B cell (primary cell): Measurements from ENCODE around the gene ATP6V0A1. TPM values are rescaled to one million over a fixed set of nuclear protein-coding genes. Genes with fewer than 3 reads are reported as not detected.

Experiments used
- ATAC-seq: fragments of 200-7000 bp; cut with Tn5 transposase; one replicate; pipeline ENCODE4 v1.10.0; 2021; ENCODE audit warnings: low read depth, mild to moderate bottlenecking, moderate number of reproducible peaks, moderate library complexity
- CTCF ChIA-PET: fragments of 350-600 bp; sonication (Branson Sonifier 250); formaldehyde crosslinking; loops from one replicate; lab custom pipeline; 2021; ENCODE audit warnings: antibody characterized with exemption, inconsistent platforms; lab: Charles Lee
- POLR2A ChIA-PET: fragments of 350-600 bp; sonication (Branson Sonifier 250); formaldehyde crosslinking; loops from one replicate; lab custom pipeline; 2021; ENCODE audit warnings: antibody characterized with exemption; lab: Charles Lee
- DNase-seq: peaks from one replicate; pipeline ENCODE4 v3.0.0; 2013
- H2AFZ ChIP-seq: 2 replicates; pipeline ENCODE4 v1.6.1; 2012; ENCODE audit warnings: mild to moderate bottlenecking, low read depth, low read length; ENCODE audit not compliant: insufficient read depth, poor library complexity, severe bottlenecking
- H3K27ac ChIP-seq, 2 donors: 1 replicate in 1 of 2; 2 replicates in 1 of 2; pipeline ENCODE4 v1.5.1; 2012 to 2013; ENCODE audit warnings: low read length in 2 of 2, mild to moderate bottlenecking in 2 of 2, moderate library complexity in 1 of 2
- H3K27me3 ChIP-seq, 4 experiments: fragments of 200-600 bp in 1 of 4; sonication (generic) in 1 of 4; replicated peaks in 1 of 4; 1 replicate in 2 of 4; 2 replicates in 2 of 4; pipeline versions ENCODE4 v1.6.1 to v1.7.0; 2013 to 2016; ENCODE audit warnings: low read length in 3 of 4, mild to moderate bottlenecking in 2 of 4, mixed read lengths in 1 of 4, moderate library complexity in 1 of 4; ENCODE audit not compliant: insufficient read depth in 4 of 4, control insufficient read depth in 3 of 4; ENCODE audit errors: control extremely low read depth in 1 of 4
- H3K36me3 ChIP-seq, 2 experiments: replicated peaks in 1 of 2; 1 replicate in 1 of 2; 2 replicates in 1 of 2; pipeline versions ENCODE4 v1.6.1 to v1.7.1; 2013; ENCODE audit warnings: low read length in 1 of 2; ENCODE audit not compliant: insufficient read depth in 2 of 2, control insufficient read depth in 1 of 2; ENCODE audit errors: control extremely low read depth in 1 of 2, extremely low read depth in 1 of 2
- H3K4me1 ChIP-seq, 2 donors: fragments of 200-600 bp in 1 of 2; sonication (generic) in 1 of 2; 1 replicate in 1 of 2; 2 replicates in 1 of 2; pipeline versions ENCODE4 v1.5.1 to v1.6.1; 2013 to 2017; ENCODE audit warnings: low read length in 2 of 2; ENCODE audit not compliant: control insufficient read depth in 2 of 2, insufficient read depth in 2 of 2
- H3K4me2 ChIP-seq: replicated peaks from 2 replicates; pipeline ENCODE3; 2012; ENCODE audit warnings: mild to moderate bottlenecking, low read depth, low read length; ENCODE audit not compliant: poor library complexity, severe bottlenecking
- H3K4me3 ChIP-seq, 5 experiments: fragments of 200-600 bp in 1 of 5; sonication (generic) in 1 of 5; 1 replicate in 3 of 5; 2 replicates in 2 of 5; pipeline versions ENCODE4 v1.5.1 to v1.7.0; 2011 to 2016; ENCODE audit warnings: low read length in 4 of 5, mild to moderate bottlenecking in 4 of 5, low read depth in 2 of 5, control low read depth in 1 of 5, moderate library complexity in 1 of 5; ENCODE audit not compliant: insufficient read depth in 1 of 5; ENCODE audit errors: control extremely low read depth in 1 of 5, extremely low read depth in 1 of 5
- H3K79me2 ChIP-seq: fragments of 200-600 bp; sonication (generic); one replicate; pipeline ENCODE4 v1.6.0; 2016; ENCODE audit warnings: low read length; ENCODE audit not compliant: control insufficient read depth, insufficient read depth
- H3K9ac ChIP-seq: fragments of 200-600 bp; sonication (generic); 2 replicates; pipeline ENCODE4 v1.6.1; 2017; ENCODE audit warnings: mild to moderate bottlenecking, low read length, moderate library complexity
- H3K9me3 ChIP-seq, 3 donors: one replicate each; pipeline versions ENCODE4 v1.6.1 to v1.7.1; 2013; ENCODE audit warnings: low read length in 2 of 3; ENCODE audit not compliant: control insufficient read depth in 2 of 3, insufficient read depth in 1 of 3; ENCODE audit errors: control extremely low read depth in 1 of 3
- H4K20me1 ChIP-seq: 2 replicates; pipeline ENCODE4 v1.6.0; 2012; ENCODE audit warnings: mild to moderate bottlenecking, low read length; ENCODE audit not compliant: insufficient read depth, control insufficient read depth, poor library complexity, severe bottlenecking
- H3K27ac Mint-ChIP-seq: one replicate; pipeline ENCODE4 v1.8.0; 2021; ENCODE audit warnings: mixed read lengths
- H3K27me3 Mint-ChIP-seq: one replicate; pipeline ENCODE4 v1.8.0; 2021; ENCODE audit warnings: mixed read lengths
- H3K4me1 Mint-ChIP-seq: one replicate; pipeline ENCODE4 v1.8.0; 2021; ENCODE audit warnings: mixed read lengths
- H3K4me3 Mint-ChIP-seq: one replicate; pipeline ENCODE4 v1.8.0; 2021; ENCODE audit warnings: mixed read lengths
- H3K9me3 Mint-ChIP-seq: one replicate; pipeline ENCODE4 v1.8.0; 2022; ENCODE audit warnings: mixed read lengths; ENCODE audit not compliant: insufficient read depth
- CTCF ChIP-seq: fragments of 200-600 bp; IDR thresholded peaks from one replicate; pipeline ENCODE4 v1.8.0; 2022; ENCODE audit warnings: antibody characterized with exemption, mild to moderate bottlenecking
- EZH2 ChIP-seq: IDR thresholded peaks from 2 replicates; pipeline ENCODE4 v1.6.1; 2012; ENCODE audit warnings: borderline replicate concordance, low read depth, mild to moderate bottlenecking, moderate library complexity, low read length; ENCODE audit not compliant: insufficient read depth, poor library complexity, severe bottlenecking
- WGBS: methylation state at CpG from one replicate; pipeline ENCODE4 v1.1.5; 2013; ENCODE audit warnings: missing lambda C conversion rate; ENCODE audit not compliant: insufficient coverage; 5-methylcytosine and 5-hydroxymethylcytosine counted together
- intact Hi-C: fragments of 100-400 bp; cut with micrococcal nuclease; formaldehyde crosslinking; loops from one replicate; pipeline ENCODE4 v1.10.0; 2022
- polyA plus RNA-seq: library from polyadenylated mRNA; depleted of rRNA; stranded (reverse); fragments of >200 nt; gene quantifications from 2 replicates; pipeline ENCODE4 v1.2.3, GENCODE V29; 2012
- total RNA-seq, 2 donors: library from RNA; stranded (reverse); fragments of 120-200 nt in 1 of 2; gene quantifications; 1 replicate in 1 of 2; 2 replicates in 1 of 2; pipeline versions ENCODE4 v1.2.3 to v1.2.4, GENCODE V29; 2013 to 2022

Gene ATP6V0A1
- total and polyA plus RNA-seq, 2 donors (not counting 1 experiment from before 2014, with no cell fraction given), result 59.1 to 90.9 TPM

- Histone ChIP-seq H3K4me3 (peak within 1 kb of the TSS in 4 of 5 experiments; percentile 38 to 63 (median 50)), H3K9ac (peak within 1 kb of the TSS; percentile 56), H3K27ac (no peak within 1 kb of the TSS), H3K27me3 (peaks cover 0 to 51% (median 27%) of the 10 kb centered on the region in 4 experiments), H3K4me1 (peaks cover 23 to 24% of the 10 kb centered on the region in 2 donors), H2AFZ (peak within 1 kb of the TSS; percentile 73), H4K20me1 (no peaks in the 10 kb centered on the region), H3K9me3 (peaks cover 0 to 13% (median 0%) of the 10 kb centered on the region in 3 donors), H3K4me2 (peak within 1 kb of the TSS; percentile 86), H3K36me3 (no peaks in the 10 kb centered on the region), H3K79me2 (no peaks in the 10 kb centered on the region)
- Mint-ChIP-seq H3K9me3 (no peaks in the 10 kb centered on the region), H3K4me3 (peak within 1 kb of the TSS; percentile 93), H3K27me3 (peaks cover 39% of the 10 kb centered on the region), H3K4me1 (peaks cover 21% of the 10 kb centered on the region), H3K27ac (peak within 1 kb of the TSS; percentile 13)
- ChIA-PET POLR2A (no interaction called here), CTCF (interaction anchor here (0.5 to 1.8 kb wide), 15 partner anchors 12 to 155 kb away, joined by 3 to 7 read pairs (median 3); no protein-coding TSS in a partner anchor)
- DNase-seq (no peak), ATAC-seq (peak; percentile 37)
- intact Hi-C loops, result no loop called here
- WGBS, result 4% methylated on average over 54 of the region's 58 CpGs
- no peak for TF ChIP-seq EZH2
- no peak for TF ChIP-seq CTCF
Observed at GRCh38 chr17:42422958-42423712, 35.5 kb upstream of the ATP6V0A1 start, which contains the start of gene CAVIN1. CAVIN1 (minus strand) TSS chr17:42423256; CDS start chr17:42423097, 159 bp downstream.

GRCh38 chr17:42423766-42424165, 34.9 kb upstream of the ATP6V0A1 start:
- DNase-seq (no peak), ATAC-seq (no peak)
- no peaks in the 10 kb centered on the region for H3K79me2 ChIP-seq
- H2AFZ ChIP-seq, result no peak overlapping the region
- no peaks in the 10 kb centered on the region for H3K36me3 ChIP-seq
- peaks cover 0 to 13% (median 0%) of the 10 kb centered on the region in 3 donors for H3K9me3 ChIP-seq
- 66% methylated on average over 5 of the region's 11 CpGs for WGBS
- H3K4me3 ChIP-seq, result no peak overlapping the region
- ChIA-PET POLR2A (no interaction called here), CTCF (interaction anchor here (0.5 to 1.8 kb wide), 10 partner anchors 18 to 154 kb away, joined by 3 to 4 read pairs (median 3); no protein-coding TSS in a partner anchor)
- H3K4me3 Mint-ChIP-seq, result no peak overlapping the region
- H3K27me3 ChIP-seq, result peaks cover 0 to 54% (median 27%) of the 10 kb centered on the region in 4 experiments
- H3K9me3 Mint-ChIP-seq, result no peaks in the 10 kb centered on the region
- no peak overlapping the region for H3K27ac Mint-ChIP-seq
- intact Hi-C loops, result no loop called here
- H3K4me1 Mint-ChIP-seq, result peaks cover 25% of the 10 kb centered on the region
- TF ChIP-seq CTCF, result no peak
- no peak for TF ChIP-seq EZH2
- H4K20me1 ChIP-seq, result no peaks in the 10 kb centered on the region
- H3K4me2 ChIP-seq, result peak overlapping the region; percentile 86
- H3K4me1 ChIP-seq, result peaks cover 27 to 28% of the 10 kb centered on the region in 2 donors
- peaks cover 45% of the 10 kb centered on the region for H3K27me3 Mint-ChIP-seq
- no peak overlapping the region for H3K27ac ChIP-seq
- H3K9ac ChIP-seq, result no peak overlapping the region
